Activated gamma-delta T cell treated with Interleukin-2 at 50 U/mL for 16 hours (primary cell): ENCODE measurements around the gene MACROD1.

Experiments
- DNase-seq: peaks from one replicate; pipeline ENCODE4 v3.0.0-alpha.2; 2020

MACROD1 gene

DNA sequence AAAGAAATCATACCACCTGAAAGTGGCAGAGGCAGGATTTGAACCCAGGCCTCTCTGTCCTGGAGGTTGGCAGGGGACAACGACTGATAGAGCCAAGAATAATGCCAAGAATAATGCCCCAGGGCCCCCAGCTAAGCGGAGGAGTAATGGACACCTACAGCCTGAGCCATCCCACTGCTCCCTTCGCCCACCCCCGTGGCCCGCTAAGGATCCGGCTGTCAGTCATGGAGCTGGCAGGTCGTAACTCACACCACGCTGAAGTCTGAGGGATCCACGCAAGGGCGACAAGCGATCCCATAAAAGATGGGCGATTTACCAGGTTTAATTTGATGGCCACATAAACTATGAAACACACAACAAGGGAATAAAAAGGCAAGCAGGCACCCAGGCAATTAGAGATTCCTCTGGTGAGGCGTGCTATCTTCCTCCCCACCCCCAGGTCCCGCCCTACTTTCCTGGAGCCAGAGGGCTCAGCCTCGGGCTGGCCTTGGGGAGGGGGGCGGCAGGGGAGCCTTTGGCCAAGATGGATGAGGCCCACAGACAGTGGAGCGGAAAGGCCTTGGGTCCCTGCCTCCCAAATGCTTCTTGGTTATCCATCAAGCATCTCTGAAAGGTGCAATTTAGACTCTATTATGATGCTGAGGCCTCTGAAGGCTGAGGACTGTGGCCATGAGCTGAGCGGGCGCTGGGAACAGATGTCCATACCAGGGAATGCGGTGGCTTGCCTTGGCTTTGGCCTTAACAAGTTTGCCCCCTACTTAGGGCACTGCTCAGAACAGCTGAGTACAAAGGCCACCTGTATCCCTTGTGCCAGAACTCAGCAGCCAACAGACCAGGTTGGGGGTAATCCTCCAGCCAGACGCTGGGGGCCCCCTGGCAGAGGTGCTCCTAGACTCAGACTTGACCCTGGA lies 55.2 kb downstream of the MACROD1 start:
- no peak for DNase-seq

GRCh38 chr11:64109332-64109731 lies 56.6 kb downstream of the MACROD1 start:
- DNase-seq: no peak

DNA sequence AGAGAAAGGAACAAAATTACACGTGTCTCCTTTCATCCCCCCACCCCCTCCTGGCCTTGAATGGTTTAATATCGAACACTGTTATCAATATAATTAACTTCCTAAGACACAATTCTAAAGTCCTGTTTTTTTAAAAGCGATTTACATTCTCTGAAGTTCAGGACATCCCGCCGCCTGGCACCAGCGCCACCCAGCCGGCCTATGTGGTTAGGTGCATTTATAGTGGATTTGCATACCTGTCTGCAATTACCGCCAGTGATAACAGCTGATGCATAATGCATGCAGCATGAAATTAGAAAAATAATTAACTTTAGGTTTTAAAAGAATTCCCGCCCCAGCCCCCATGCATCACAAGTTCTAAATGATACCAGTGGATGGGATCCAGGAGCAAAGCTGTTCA lies 58.6 kb downstream of the MACROD1 start:
- no peak for DNase-seq

GRCh38 chr11:64104632-64105031 lies 61.3 kb downstream of the MACROD1 start:
- no peak for DNase-seq

DNA sequence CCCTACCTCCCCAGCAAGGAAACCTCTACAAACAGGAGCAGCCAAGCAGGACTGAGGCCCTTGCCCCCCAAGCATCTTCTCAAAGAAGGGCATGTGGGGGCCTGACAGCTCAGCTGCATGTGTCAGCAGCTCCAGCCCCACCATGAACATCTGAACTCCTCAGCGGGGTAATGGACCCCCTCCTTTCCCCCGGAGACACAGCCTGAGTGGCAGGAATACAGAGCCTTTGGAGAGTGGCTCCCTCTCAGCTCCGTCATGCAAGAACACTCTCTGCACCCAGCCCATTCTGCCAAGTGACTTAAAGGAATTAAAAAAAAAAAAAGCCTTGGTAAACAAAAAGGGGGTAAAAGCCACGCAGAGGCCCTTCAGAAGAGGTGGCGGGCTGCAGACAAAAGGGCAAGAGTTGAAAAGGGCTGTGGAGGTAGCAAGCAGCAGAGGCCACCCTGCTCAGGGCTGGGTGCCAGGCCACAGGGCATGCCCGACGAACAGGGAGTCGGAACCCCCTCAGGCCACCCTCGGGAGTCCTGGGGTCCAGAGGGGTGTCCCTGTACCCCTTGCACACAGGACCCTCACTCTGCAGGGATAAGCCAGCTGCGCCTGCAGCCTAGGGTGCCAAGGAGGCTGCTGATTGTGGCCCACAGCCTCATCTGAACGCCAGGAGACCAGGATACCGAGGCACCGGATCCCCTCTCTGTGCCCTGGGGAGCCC lies 62.5 kb downstream of the MACROD1 start:
- DNase-seq: no peak

DNA sequence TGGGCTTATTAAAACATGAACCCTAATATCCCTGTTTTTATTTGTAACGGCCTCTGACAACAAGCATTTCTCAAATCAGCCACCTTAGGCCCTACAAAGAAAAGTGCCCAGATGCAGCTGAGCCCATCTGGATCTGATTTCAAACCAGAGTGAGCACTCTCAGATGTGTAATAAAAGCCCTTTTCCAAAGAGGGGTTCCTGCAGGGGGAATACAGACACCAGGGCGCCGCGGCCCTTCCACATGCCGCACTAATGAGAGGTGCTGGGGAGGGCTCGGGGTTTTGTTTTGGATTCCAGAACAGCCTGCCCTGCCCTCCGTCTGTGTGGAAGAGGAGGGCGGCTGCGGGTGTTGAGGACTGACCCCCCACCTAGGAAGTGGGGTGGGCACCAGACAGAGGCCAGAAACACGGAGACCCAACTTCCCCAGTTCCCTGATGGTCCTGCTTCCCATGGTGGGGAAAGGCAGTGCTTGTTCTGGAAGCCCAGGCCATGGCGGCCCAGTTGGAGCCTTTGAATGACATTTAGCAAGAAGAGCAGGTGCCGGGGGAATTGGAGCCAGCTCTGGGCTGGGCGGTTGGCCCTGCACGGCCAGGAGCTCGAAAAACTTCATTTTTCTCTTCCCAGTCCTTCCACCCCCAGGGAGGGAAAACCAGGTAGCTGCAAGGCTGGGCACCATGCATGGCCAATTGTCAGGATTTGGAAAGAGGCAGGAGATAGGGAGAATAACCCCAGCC lies 63.7 kb downstream of the MACROD1 start:
- no peak for DNase-seq

- DNase-seq: no peak
Measured at GRCh38 chr11:64101461-64101860, 64.5 kb downstream of the MACROD1 start.

- no peak for DNase-seq
Measured at GRCh38 chr11:64100782-64101353, 65.0 kb downstream of the MACROD1 start.

DNA sequence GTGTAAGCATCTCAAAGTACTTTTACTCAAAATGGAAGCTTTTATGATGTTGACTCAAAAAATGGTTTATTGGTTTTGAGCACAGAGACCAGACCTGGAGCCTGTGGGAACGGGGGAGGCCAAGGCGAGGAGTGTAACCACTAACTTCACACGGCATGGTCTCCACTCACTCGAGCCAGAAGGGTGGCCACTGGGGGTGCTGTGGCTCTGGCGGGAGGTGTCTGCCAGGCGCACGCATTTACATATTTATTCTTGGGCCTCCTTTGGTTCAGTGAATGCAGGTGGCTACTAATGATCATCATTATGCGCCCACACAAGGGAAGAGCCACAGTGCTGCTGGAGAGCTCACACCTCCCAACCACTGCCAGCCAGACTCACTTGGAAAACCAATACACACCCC lies 65.6 kb downstream of the MACROD1 start:
- DNase-seq: no peak

GRCh38 chr11:64099436-64099835 lies 66.5 kb downstream of the MACROD1 start:
- DNase-seq: no peak

DNA sequence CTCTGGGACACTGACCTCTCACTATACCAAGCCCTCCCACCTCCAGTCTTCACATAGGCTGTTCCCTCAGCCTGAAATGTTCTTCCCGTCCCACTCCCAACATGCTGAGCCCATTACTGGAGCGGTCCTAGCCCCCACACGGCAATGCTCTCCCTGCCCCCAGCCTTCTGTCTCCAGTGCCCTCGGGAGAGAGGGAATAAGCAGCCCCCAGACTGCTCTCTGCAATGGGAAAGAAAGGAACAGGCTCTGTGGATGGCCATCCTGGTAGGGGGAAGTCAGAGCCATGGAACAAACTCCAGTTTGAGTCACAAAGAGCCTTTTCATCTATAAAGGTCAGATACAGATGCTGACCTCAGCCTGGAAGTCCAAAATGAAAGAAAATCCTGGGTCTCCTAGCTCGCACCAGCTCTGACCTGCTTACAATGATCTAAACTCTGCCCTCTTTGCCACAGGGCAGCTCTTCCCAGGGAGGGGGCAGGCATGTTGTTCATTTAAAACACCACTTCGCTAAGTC lies 67.5 kb downstream of the MACROD1 start:
- DNase-seq: no peak

DNA sequence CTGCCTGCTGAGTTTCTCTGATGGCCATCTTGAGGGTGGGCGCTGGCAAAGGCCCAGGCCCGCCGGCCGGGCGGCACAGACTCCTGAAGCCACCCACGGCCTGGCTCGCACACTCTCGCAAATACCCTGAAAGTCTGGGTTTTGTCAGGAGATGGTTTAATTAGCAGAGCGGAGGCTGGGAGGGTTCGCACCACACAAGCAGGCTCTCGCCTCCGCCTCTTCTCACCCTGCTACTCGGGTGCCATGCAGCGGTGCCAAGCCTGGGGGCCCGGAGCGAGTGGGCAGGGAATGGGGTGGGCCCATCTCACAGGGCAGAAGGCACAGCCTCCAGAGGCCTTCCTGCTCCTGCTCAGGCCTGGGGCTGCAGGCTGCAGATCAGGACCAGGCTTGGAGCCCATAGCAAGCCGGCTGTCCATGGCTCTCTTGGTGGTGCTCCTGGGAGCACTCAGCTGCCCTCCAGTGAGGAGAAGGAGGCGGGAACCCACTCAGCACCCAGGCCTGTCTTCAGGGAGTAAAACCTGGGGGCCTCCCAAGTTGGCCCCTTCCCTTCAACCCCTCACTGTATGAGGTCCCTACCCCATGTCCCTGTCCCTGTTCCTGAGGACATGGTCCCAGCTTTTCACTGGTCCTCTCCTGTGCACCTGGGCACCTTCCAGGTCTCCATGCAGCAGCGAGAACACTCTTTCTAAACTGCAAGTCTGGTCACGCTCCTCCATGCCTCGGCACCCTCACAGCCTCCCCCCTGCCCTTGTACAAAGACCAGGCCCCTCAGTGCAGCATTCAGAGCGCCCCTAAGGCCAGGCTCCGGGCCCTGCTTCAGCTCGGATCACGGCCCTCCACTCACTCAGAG lies 68.2 kb downstream of the MACROD1 start:
- no peak for DNase-seq

DNA sequence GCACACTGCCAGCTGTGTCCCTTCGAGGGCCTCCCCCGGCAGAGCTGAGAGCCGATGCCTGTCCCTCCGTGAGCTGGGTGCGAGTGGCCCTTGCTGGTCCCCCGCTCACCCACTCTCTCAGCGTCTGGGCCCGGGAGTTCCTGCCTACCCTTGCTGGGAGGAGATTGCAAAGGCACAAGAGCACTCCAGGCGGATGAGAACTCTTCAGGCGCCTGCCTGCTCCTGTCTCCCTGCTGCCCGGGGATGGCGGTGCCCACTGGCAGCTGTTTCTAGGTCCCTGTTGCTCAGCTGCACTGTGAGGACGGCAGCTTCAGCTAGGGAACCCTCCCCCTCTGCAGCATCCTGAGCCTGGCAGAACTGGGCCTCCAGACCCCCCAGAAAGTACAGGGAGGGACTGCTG lies 69.1 kb downstream of the MACROD1 start:
- no peak for DNase-seq

DNA sequence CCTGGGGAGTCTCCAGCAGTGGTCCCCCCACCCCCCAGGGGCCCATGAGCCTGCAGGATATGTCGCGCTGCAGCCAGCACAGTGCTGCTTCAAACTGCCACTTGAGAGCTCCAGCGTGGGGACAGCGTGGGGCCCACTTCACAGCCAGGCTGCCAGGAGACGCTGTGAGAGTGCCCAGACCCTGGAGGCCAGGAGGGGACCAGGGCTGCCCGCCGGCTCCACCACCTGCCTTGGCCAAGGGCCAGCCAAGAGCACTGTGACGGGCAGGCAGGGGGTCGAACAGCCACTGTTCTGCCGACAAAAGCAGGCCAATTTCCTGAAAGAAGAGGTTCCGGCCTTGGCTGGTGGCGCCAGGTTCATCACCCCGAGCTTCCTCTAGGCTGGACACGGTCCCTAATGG lies 70.0 kb downstream of the MACROD1 start:
- no peak for DNase-seq

GRCh38 chr11:64095273-64095817 lies 70.6 kb downstream of the MACROD1 start:
- no peak for DNase-seq

DNA sequence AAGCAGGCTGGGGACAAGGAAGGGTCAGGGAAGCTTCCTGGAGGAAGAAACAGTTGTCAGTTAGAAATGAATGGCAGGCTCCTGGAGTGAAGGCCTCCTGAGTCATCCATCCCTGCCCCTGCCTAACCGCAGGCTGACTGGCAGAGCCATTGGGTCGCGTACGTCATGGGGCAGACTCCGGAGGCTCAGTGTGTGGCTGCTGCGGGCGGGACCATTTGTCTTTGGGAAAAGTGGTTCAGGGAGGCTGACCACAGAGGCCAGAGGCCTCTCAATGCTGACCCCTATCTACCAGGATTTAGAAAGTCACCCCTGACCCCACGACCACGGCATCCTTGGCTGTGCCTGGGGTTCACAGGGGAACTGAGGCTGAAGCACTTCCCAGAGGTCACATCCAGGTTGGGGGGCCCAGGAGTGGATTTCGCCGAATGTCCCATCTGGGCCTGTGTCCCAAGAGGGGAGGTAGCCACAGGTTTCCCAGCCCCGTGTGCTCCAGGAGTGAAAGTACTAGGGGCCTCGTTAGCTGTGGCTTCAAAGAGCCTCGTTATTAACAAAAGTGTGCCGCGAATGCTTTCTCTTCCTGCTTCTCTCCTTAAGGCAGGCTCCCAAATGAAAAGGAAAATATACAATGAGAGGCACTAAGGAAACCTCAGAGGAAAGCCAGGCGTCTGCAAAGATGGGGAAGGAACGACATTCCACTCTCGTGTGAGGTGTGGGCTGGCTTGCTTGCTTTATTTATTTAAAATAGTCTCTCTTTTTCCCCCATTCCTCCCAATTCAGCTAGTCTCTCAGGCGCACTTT lies 71.3 kb downstream of the MACROD1 start:
- no peak for DNase-seq

GRCh38 chr11:64093233-64094039 lies 72.5 kb downstream of the MACROD1 start:
- DNase-seq: no peak

DNA sequence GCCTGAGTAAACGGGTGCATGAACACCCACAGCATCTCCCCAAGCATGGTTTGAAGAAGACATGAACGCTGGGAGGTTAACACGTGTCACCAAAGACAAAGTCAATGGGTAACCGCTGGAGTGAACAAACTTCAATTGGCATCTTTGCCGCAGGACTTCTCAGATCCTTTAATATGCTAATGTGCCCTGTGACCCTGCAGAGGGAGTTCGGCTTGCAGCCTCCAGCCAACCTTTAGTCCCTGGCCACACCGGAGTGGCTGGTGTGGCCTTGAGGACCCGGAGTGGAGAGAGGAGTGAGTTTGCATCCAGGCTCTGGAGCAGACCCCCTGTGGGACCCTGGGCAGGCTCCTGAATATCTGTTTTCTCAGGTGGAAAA lies 73.2 kb downstream of the MACROD1 start:
- DNase-seq: no peak

DNA sequence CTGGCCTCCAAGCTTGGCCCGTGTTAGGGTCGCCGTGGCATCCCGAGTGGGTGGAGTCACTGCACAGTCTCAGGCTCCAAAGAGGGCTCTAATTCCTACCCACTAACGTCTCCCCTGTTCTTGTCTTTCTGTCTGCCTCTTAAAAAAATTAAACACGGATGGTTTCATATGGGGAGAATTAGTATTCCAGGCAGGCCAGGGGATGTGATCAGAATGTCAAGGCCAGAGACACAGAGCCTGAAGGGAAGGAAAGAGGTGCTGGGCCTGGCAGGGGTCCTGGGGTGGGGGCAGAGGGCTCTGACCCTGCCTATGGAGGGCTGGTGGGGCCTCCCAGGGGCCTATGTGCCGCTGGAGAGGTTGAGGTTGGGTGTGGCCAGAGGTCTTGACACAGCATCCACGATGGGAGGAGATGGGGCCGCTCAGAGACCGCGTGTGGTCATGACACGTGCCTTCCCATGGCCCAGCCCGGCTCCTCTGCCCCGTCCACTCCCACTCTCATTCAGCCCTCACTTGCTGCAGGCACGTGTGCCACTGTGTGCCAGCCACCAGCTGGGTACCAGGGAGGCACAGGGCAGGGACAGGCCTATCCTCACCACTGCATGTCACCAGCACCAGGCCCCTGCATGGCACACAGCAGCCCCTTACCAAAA lies 73.7 kb downstream of the MACROD1 start:
- no peak for DNase-seq
